HFF-Myc (cell line): Measurements from ENCODE around the gene PTPRCAP.

Experiments used
- DNase-seq: peaks from one replicate; pipeline ENCODE4 v3.0.0-alpha.2; 2011; ENCODE audit warnings: low read depth; ENCODE audit errors: extremely low read depth
- H3K4me3 ChIP-seq: replicated peaks from 2 replicates; pipeline ENCODE4 v1.5.1; 2011; ENCODE audit warnings: low read depth, mild to moderate bottlenecking, control low read depth, low read length
- CTCF ChIP-seq: IDR thresholded peaks from 2 replicates; pipeline ENCODE4 v1.5.1; 2012; ENCODE audit warnings: mild to moderate bottlenecking, low read depth, low read length, control low read depth; ENCODE audit errors: missing control alignments

The PTPRCAP gene

GRCh38 chr11:67401495-67402191, 35.8 kb downstream of the PTPRCAP start, which contains the start of gene PPP1CA:
Gene PPP1CA, minus strand, starts transcription at chr11:67401858. Its CDS starts 76 bp downstream, at chr11:67401782.
- peak within 1 kb of the TSS; percentile 90 for H3K4me3 ChIP-seq
- DNase-seq, result peak; percentile 59
- TF ChIP-seq CTCF, result no peak

GRCh38 chr11:67400942-67401494, 36.5 kb downstream of the PTPRCAP start:
- no peak for TF ChIP-seq CTCF
- H3K4me3 ChIP-seq, result peak overlapping the region; percentile 90
- DNase-seq, result no peak

- no peak for TF ChIP-seq CTCF
- H3K4me3 ChIP-seq, result peak overlapping the region; percentile 90
- DNase-seq, result no peak
Observed at GRCh38 chr11:67400251-67400941, 37.1 kb downstream of the PTPRCAP start.

- H3K4me3 ChIP-seq, result no peak overlapping the region
- TF ChIP-seq CTCF, result no peak
- no peak for DNase-seq
Observed at GRCh38 chr11:67398661-67399563, 38.6 kb downstream of the PTPRCAP start.

GRCh38 chr11:67397986-67398660, 39.4 kb downstream of the PTPRCAP start:
- no peak overlapping the region for H3K4me3 ChIP-seq
- no peak for TF ChIP-seq CTCF
- no peak for DNase-seq

GRCh38 chr11:67397536-67397935, 39.9 kb downstream of the PTPRCAP start:
- no peak for DNase-seq
- H3K4me3 ChIP-seq, result no peak overlapping the region
- TF ChIP-seq CTCF, result no peak
